Trophoblast cell (in vitro differentiated cells and primary cell): ENCODE measurements around the gene NDEL1.

Experiments used
- DNase-seq, 2 donors: peaks; one replicate each; pipeline ENCODE4 v3.0.0-alpha.2; 2016
- H2AFZ ChIP-seq: 2 replicates; pipeline ENCODE4 v1.6.1; 2013; ENCODE audit warnings: low read length, moderate library complexity, mild to moderate bottlenecking; ENCODE audit not compliant: insufficient read depth, poor library complexity
- H2AK5ac ChIP-seq: 2 replicates; pipeline ENCODE4 v1.6.1; 2013; ENCODE audit warnings: mild to moderate bottlenecking, low read length
- H2BK120ac ChIP-seq: 2 replicates; pipeline ENCODE4 v1.6.1; 2013; ENCODE audit warnings: low read length, mild to moderate bottlenecking, moderate library complexity; ENCODE audit not compliant: insufficient read depth, poor library complexity
- H2BK12ac ChIP-seq: 2 replicates; pipeline ENCODE4 v1.6.1; 2013; ENCODE audit warnings: mild to moderate bottlenecking, low read length, moderate library complexity
- H2BK5ac ChIP-seq: 2 replicates; pipeline ENCODE4 v1.6.1; 2013; ENCODE audit warnings: low read length, low read depth, moderate library complexity, mild to moderate bottlenecking; ENCODE audit not compliant: poor library complexity
- H3K14ac ChIP-seq: 2 replicates; pipeline ENCODE4 v1.6.1; 2013; ENCODE audit warnings: mild to moderate bottlenecking, low read length
- H3K18ac ChIP-seq: 2 replicates; pipeline ENCODE4 v1.6.1; 2013; ENCODE audit warnings: mild to moderate bottlenecking, low read length
- H3K23ac ChIP-seq: 2 replicates; pipeline ENCODE4 v1.6.1; 2013; ENCODE audit warnings: low read length
- H3K27ac ChIP-seq: 2 replicates; pipeline ENCODE4 v1.5.1; 2013; ENCODE audit warnings: low read depth, mild to moderate bottlenecking, inconsistent platforms, low read length, moderate library complexity
- H3K27me3 ChIP-seq: 2 replicates; pipeline ENCODE4 v1.6.1; 2013; ENCODE audit warnings: inconsistent platforms, mild to moderate bottlenecking, low read length, moderate library complexity; ENCODE audit not compliant: insufficient read depth
- H3K36me3 ChIP-seq, 2 experiments: 1 replicate in 1 of 2; 2 replicates in 1 of 2; pipeline ENCODE4 v1.6.1; 2013; ENCODE audit warnings: low read length in 2 of 2, mild to moderate bottlenecking in 2 of 2, moderate library complexity in 1 of 2; ENCODE audit not compliant: insufficient read depth in 2 of 2, control insufficient read depth in 1 of 2
- H3K4ac ChIP-seq: 2 replicates; pipeline ENCODE4 v1.6.1; 2013; ENCODE audit warnings: low read depth, mild to moderate bottlenecking, low read length, moderate library complexity
- H3K4me1 ChIP-seq, 2 experiments: 1 replicate in 1 of 2; 2 replicates in 1 of 2; pipeline ENCODE4 v1.6.1; 2013; ENCODE audit warnings: low read length in 2 of 2, mild to moderate bottlenecking in 2 of 2, moderate library complexity in 1 of 2; ENCODE audit not compliant: insufficient read depth in 2 of 2, control insufficient read depth in 1 of 2
- H3K4me2 ChIP-seq: 2 replicates; pipeline ENCODE4 v1.6.1; 2013; ENCODE audit warnings: inconsistent platforms, mild to moderate bottlenecking, low read length, moderate library complexity
- H3K4me3 ChIP-seq: 2 replicates; pipeline ENCODE4 v1.5.1; 2013; ENCODE audit warnings: mild to moderate bottlenecking, low read depth, low read length, inconsistent platforms
- H3K79me1 ChIP-seq: one replicate; pipeline ENCODE4 v1.6.1; 2013; ENCODE audit warnings: low read length
- H3K79me2 ChIP-seq: 2 replicates; pipeline ENCODE4 v1.6.1; 2013; ENCODE audit warnings: low read length, mild to moderate bottlenecking; ENCODE audit not compliant: control insufficient read depth, insufficient read depth, poor library complexity
- H3K9ac ChIP-seq: 2 replicates; pipeline ENCODE4 v1.6.1; 2013; ENCODE audit warnings: mild to moderate bottlenecking, low read length
- H3K9me3 ChIP-seq: 2 replicates; pipeline ENCODE4 v1.6.1; 2013; ENCODE audit warnings: low read depth, mild to moderate bottlenecking, control low read depth, inconsistent platforms, low read length; ENCODE audit not compliant: insufficient read depth
- H4K12ac ChIP-seq: 2 replicates; pipeline ENCODE4 v1.6.1; 2013; ENCODE audit warnings: low read depth, mild to moderate bottlenecking, low read length, moderate library complexity
- H4K8ac ChIP-seq: 2 replicates; pipeline ENCODE4 v1.6.1; 2013; ENCODE audit warnings: low read depth, mild to moderate bottlenecking, low read length, moderate library complexity
- H4K91ac ChIP-seq: one replicate; pipeline ENCODE4 v1.6.1; 2013; ENCODE audit warnings: low read depth, mild to moderate bottlenecking, low read length, moderate library complexity
- WGBS: extraction: QIAGEN DNeasy Blood & Tissue Kit; methylation state at CpG from one replicate; pipeline ENCODE4 v1.1.7; 2013; ENCODE audit warnings: missing lambda C conversion rate; ENCODE audit not compliant: insufficient read length, insufficient coverage; ENCODE audit errors: extremely low coverage; 5-methylcytosine and 5-hydroxymethylcytosine counted together

The NDEL1 gene

DNA sequence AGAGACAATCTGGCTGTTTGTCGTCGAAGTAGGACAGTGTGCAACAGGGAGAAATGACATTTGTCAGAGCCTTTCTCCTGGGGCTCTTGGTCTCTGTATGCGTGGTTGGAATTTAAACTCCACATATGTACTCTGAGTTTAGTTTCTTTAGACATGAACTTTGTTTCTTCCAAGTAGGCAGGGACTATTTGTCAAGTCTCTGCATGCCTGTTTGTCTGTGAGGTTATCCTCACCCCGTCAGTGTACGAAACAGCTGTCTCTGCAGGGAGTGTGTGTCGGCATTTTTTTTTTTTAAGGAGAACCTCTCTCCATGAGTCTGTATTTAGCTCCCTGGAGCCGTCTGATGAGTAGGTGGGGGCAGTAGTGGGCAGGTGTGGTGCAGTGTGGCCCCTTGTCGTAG lies 29.7 kb downstream of the NDEL1 start:
- H4K12ac ChIP-seq = no peak overlapping the region
- no peak overlapping the region for H2BK5ac ChIP-seq
- no peak overlapping the region for H4K8ac ChIP-seq
- H2AFZ ChIP-seq = no peak overlapping the region
- DNase-seq = no peak
- no peak overlapping the region for H3K23ac ChIP-seq
- no peak overlapping the region for H4K91ac ChIP-seq
- peaks cover 43 to 60% of the 10 kb centered on the region in 2 experiments for H3K36me3 ChIP-seq
- H3K4me3 ChIP-seq = no peak overlapping the region
- H3K79me2 ChIP-seq = peaks cover 3% of the 10 kb centered on the region
- H3K27ac ChIP-seq = no peak overlapping the region
- no peak overlapping the region for H2BK12ac ChIP-seq
- H3K4me2 ChIP-seq = no peak overlapping the region
- no peak overlapping the region for H3K14ac ChIP-seq
- no peak overlapping the region for H3K9ac ChIP-seq
- no peaks in the 10 kb centered on the region for H3K4me1 ChIP-seq
- no peaks in the 10 kb centered on the region for H3K79me1 ChIP-seq
- H2BK120ac ChIP-seq = no peak overlapping the region
- WGBS = no CpG with 5 or more reads among the region's 8 CpGs
- no peak overlapping the region for H3K4ac ChIP-seq
- H3K18ac ChIP-seq = no peak overlapping the region
- H3K9me3 ChIP-seq = no peaks in the 10 kb centered on the region
- H3K27me3 ChIP-seq = no peaks in the 10 kb centered on the region
- no peak overlapping the region for H2AK5ac ChIP-seq

DNA sequence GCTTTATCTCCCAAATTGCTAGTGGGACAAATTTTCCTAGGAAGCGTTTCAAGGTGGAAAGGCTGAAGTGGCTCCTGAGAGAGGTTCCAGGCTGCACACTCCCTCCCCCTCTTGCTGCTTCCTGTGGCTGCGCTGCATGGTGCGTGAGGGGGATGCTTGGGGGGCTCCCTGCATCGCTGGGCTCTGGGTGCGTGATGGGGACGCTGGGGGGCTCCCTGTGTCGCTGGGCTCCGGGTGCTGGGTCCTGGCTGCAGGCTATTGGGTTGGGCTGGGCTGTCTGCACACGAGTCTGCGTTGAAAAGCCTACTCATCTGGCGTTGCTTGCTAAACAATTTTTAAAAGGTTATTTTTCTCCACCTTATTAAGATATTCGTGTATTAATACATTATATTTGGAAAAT lies 30.1 kb downstream of the NDEL1 start:
- DNase-seq = no peak

GRCh38 chr17:8466456-8466855 lies 30.8 kb downstream of the NDEL1 start:
- no peaks in the 10 kb centered on the region for H3K79me1 ChIP-seq
- peak in 1 of 2 donors; percentile 41 for DNase-seq
- H2BK120ac ChIP-seq = no peak overlapping the region
- H3K14ac ChIP-seq = no peak overlapping the region
- no peak overlapping the region for H3K27ac ChIP-seq
- no peak overlapping the region for H2BK12ac ChIP-seq
- no peaks in the 10 kb centered on the region for H3K4me1 ChIP-seq
- no peak overlapping the region for H4K12ac ChIP-seq
- no peak overlapping the region for H4K8ac ChIP-seq
- H3K9ac ChIP-seq = no peak overlapping the region
- no peak overlapping the region for H4K91ac ChIP-seq
- WGBS = no CpG with 5 or more reads among the region's 3 CpGs
- no peak overlapping the region for H3K18ac ChIP-seq
- no peak overlapping the region for H3K23ac ChIP-seq
- no peak overlapping the region for H2AFZ ChIP-seq
- H3K79me2 ChIP-seq = peaks cover 3% of the 10 kb centered on the region
- no peak overlapping the region for H3K4me3 ChIP-seq
- H3K36me3 ChIP-seq = peaks cover 54 to 64% of the 10 kb centered on the region in 2 experiments
- no peak overlapping the region for H2BK5ac ChIP-seq
- no peaks in the 10 kb centered on the region for H3K9me3 ChIP-seq
- H3K4ac ChIP-seq = no peak overlapping the region
- H3K27me3 ChIP-seq = no peaks in the 10 kb centered on the region
- no peak overlapping the region for H3K4me2 ChIP-seq
- no peak overlapping the region for H2AK5ac ChIP-seq

More for the DNA sequence above, 30.1 kb downstream of the NDEL1 start:
- H3K9ac ChIP-seq = no peak overlapping the region
- H2BK120ac ChIP-seq = no peak overlapping the region
- no peaks in the 10 kb centered on the region for H3K9me3 ChIP-seq
- no peak overlapping the region for H3K4ac ChIP-seq
- no peak overlapping the region for H2AK5ac ChIP-seq
- WGBS = no CpG with 5 or more reads among the region's 12 CpGs
- H2BK5ac ChIP-seq = no peak overlapping the region
- peaks cover 3% of the 10 kb centered on the region for H3K79me2 ChIP-seq
- H3K4me1 ChIP-seq = no peaks in the 10 kb centered on the region
- no peak overlapping the region for H2BK12ac ChIP-seq
- H3K4me3 ChIP-seq = no peak overlapping the region
- peaks cover 47 to 64% of the 10 kb centered on the region in 2 experiments for H3K36me3 ChIP-seq
- no peak overlapping the region for H3K27ac ChIP-seq
- no peak overlapping the region for H4K12ac ChIP-seq
- no peak overlapping the region for H2AFZ ChIP-seq
- H4K8ac ChIP-seq = no peak overlapping the region
- no peaks in the 10 kb centered on the region for H3K79me1 ChIP-seq
- H4K91ac ChIP-seq = no peak overlapping the region
- no peak overlapping the region for H3K14ac ChIP-seq
- no peaks in the 10 kb centered on the region for H3K27me3 ChIP-seq
- no peak overlapping the region for H3K4me2 ChIP-seq
- H3K18ac ChIP-seq = no peak overlapping the region
- H3K23ac ChIP-seq = no peak overlapping the region

DNA sequence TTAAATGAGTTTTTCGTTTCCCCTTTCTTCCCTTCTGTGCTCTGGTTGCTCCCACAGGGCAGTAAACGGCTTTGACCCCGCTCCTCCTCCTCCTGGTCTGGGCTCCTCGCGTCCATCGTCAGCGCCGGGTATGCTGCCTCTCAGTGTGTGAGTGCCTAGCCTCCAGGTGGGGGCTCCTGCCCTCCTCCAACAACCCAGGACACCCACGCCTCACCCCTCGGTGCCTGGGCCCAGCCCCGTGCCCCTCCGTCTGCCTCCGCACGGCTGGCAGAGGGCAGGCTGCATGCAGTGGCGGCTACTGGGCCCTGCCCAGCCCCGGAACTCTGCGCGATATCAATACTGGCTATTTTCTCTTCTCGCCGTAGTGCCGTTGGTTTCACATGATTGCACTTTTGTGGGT lies 31.2 kb downstream of the NDEL1 start:
- H4K8ac ChIP-seq = no peak overlapping the region
- H2BK5ac ChIP-seq = no peak overlapping the region
- H4K91ac ChIP-seq = no peak overlapping the region
- H2BK12ac ChIP-seq = no peak overlapping the region
- H2AK5ac ChIP-seq = no peak overlapping the region
- no peak overlapping the region for H3K18ac ChIP-seq
- H3K27ac ChIP-seq = no peak overlapping the region
- H3K79me1 ChIP-seq = no peaks in the 10 kb centered on the region
- no peaks in the 10 kb centered on the region for H3K9me3 ChIP-seq
- no peak overlapping the region for H2AFZ ChIP-seq
- H3K36me3 ChIP-seq = peaks cover 53 to 66% of the 10 kb centered on the region in 2 experiments
- no peak overlapping the region for H3K23ac ChIP-seq
- H3K4me3 ChIP-seq = no peak overlapping the region
- DNase-seq = no peak
- H3K4me1 ChIP-seq = no peaks in the 10 kb centered on the region
- H3K4ac ChIP-seq = no peak overlapping the region
- H4K12ac ChIP-seq = no peak overlapping the region
- no peaks in the 10 kb centered on the region for H3K27me3 ChIP-seq
- no peak overlapping the region for H3K14ac ChIP-seq
- peaks cover 3% of the 10 kb centered on the region for H3K79me2 ChIP-seq
- H3K4me2 ChIP-seq = no peak overlapping the region
- no CpG with 5 or more reads among the region's 21 CpGs for WGBS
- no peak overlapping the region for H2BK120ac ChIP-seq
- H3K9ac ChIP-seq = no peak overlapping the region
